Suprapubic skin (tissue), 4 donors: ENCODE measurements around the gene TFDP1.

ENCODE experiments used
- EP300 ChIP-seq: sonication (generic); formaldehyde crosslinking; IDR thresholded peaks from one replicate; pipeline ENCODE4 v1.6.1; 2017; ENCODE audit warnings: antibody characterized with exemption
- POLR2A ChIP-seq, 2 donors: fragments of 450-650 bp; IDR thresholded peaks; one replicate each; pipeline ENCODE4 v1.6.1; 2017; ENCODE audit warnings: antibody characterized with exemption in 2 of 2, mild to moderate bottlenecking in 2 of 2, moderate library complexity in 2 of 2
- POLR2AphosphoS5 ChIP-seq, 3 donors: sonication (generic); formaldehyde crosslinking; IDR thresholded peaks; one replicate each; pipeline ENCODE4 v1.6.1; 2017; ENCODE audit warnings: antibody characterized with exemption in 3 of 3
- TF ChIP-seq, protein P1 (sequence below), 2 donors: fragments of 200-600 bp in 1 of 2; fragments of 450-650 bp in 1 of 2; sonication (generic) in 1 of 2; IDR thresholded peaks; one replicate each; pipeline ENCODE4 v1.5.1; 2016 to 2019; ENCODE audit warnings: antibody characterized with exemption in 2 of 2, mild to moderate bottlenecking in 1 of 2, moderate library complexity in 1 of 2

DNA sequence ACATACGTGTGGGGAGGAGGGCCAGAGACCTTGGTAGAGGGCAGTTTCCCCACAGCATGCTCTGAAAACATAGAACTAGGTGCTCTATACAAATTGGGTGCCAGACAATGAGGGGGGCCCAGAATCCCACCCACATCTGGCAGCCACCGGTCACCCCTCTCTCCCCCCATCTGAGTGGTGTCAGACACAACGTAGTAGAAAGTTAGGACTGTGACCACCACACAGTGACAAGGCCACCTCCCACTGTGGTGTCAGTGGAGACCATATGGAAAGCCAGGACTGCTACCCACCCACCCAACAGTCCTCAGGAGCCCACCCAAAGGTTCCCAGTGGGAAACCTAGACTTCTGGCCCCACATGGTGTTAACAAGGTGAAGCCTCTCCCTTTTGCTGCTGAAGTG lies 75.5 kb downstream of the TFDP1 start:
- TF ChIP-seq, protein P1, sequence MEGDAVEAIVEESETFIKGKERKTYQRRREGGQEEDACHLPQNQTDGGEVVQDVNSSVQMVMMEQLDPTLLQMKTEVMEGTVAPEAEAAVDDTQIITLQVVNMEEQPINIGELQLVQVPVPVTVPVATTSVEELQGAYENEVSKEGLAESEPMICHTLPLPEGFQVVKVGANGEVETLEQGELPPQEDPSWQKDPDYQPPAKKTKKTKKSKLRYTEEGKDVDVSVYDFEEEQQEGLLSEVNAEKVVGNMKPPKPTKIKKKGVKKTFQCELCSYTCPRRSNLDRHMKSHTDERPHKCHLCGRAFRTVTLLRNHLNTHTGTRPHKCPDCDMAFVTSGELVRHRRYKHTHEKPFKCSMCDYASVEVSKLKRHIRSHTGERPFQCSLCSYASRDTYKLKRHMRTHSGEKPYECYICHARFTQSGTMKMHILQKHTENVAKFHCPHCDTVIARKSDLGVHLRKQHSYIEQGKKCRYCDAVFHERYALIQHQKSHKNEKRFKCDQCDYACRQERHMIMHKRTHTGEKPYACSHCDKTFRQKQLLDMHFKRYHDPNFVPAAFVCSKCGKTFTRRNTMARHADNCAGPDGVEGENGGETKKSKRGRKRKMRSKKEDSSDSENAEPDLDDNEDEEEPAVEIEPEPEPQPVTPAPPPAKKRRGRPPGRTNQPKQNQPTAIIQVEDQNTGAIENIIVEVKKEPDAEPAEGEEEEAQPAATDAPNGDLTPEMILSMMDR (IDR thresholded peaks at IDR 0.05), result no peak
- no peak for TF ChIP-seq POLR2A (IDR thresholded peaks at IDR 0.05)
- TF ChIP-seq EP300, result no peak
- TF ChIP-seq POLR2AphosphoS5 (IDR thresholded peaks at IDR 0.05), result no peak
